GM18909 (cell line): ENCODE data around the gene PLET1.
"Not testable (repeated sequence)": the region's sequence is repeated elsewhere in the genome, so short reads cannot be mapped to it uniquely, and the experiment has no call there.

Experiments used
- ATAC-seq: cut with Tn5 transposase; IDR thresholded peaks from one replicate; pipeline ENCODE4 v1.9.1; 2021; ENCODE audit warnings: mild to moderate bottlenecking; ENCODE audit not compliant: unreplicated experiment, poor library complexity

PLET1 gene

GRCh38 chr11:112216561-112217105 is 44.0 kb downstream of the PLET1 start:
- ATAC-seq = no peak

GRCh38 chr11:112215621-112216020 is 45.0 kb downstream of the PLET1 start:
- ATAC-seq = no peak

DNA sequence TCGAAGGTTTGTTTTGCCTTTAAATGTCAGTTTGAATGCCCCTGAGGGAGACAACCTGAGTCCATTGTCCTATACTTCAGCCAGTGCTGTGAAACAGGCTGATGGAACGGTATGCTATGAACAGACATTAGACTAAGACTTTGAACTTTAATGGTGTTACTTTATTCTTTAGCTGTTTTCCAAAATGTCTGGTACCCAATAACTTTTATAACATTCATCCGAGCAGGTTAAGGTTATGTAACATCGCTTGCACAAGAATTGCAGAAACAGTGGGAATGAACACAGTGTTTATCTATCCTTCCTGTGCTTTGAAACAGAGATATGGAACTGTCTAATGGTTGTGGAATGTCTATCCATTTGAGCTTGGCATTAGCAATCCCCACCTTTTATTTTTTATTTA is 46.9 kb downstream of the PLET1 start:
- ATAC-seq = no peak

GRCh38 chr11:112212710-112213109 is 48.0 kb downstream of the PLET1 start:
- no peak for ATAC-seq

DNA sequence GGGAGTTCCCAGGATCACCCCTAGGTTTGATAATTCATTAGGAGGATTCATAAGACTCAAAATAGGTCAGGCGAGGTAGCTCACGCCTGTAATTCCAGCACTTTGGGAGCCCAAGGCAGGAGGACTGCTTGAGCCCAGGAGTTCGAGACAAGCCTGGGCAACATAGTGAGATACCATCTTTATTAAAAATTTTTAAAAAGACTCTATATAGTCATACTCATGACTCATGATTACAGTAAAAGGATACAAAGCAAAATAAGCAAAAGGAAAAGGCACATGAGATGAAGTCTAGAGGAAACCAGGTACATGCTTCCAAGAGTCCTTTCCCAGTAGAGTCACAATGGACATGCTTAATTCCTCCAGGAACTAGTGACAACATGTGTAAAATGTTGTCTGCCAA is 48.4 kb downstream of the PLET1 start:
- ATAC-seq = no peak

DNA sequence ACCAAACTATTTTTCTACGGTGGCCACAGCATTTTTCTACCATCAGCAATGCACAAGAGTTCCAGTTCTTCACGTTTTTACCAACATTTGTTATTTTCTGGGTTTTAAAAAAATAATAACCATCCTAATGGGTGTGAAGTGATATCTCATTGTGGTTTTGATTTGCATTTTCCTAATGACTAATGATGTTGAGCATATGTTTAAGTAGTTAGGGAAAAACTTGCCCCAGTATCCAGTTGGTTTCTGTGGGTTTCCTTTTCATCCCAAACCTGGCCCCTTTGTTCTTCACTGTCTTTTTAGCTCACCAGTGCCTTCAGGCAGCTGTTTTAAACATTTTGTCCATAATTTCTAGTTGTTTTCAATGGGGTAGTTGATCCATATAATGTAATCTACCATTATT is 49.1 kb downstream of the PLET1 start:
- no peak for ATAC-seq

GRCh38 chr11:112210890-112211289 is 49.8 kb downstream of the PLET1 start:
- no peak for ATAC-seq

DNA sequence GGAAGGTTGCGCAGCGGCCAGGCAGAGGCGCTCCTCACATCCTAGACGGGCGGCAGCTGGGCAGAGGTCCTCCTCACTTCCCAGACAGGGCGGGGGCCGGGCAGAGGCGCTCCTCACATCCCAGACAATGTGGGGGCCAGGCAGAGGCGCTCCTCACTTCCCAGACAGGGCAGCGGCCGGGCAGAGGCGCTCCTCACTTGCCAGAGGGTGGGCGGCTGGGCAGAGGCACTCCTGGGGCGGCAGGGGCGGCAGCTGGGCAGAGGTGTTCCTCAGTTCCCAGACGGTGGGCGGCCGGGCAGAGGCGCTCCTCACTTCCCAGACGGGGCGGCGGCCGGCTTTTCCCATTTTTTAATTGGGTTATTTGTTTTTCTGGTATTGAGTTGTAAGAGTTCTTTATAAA is 54.6 kb downstream of the PLET1 start:
- ATAC-seq = no peak

- ATAC-seq = no peak
These were observed 60.4 kb downstream of the PLET1 start for GRCh38 chr11:112200252-112200651.

DNA sequence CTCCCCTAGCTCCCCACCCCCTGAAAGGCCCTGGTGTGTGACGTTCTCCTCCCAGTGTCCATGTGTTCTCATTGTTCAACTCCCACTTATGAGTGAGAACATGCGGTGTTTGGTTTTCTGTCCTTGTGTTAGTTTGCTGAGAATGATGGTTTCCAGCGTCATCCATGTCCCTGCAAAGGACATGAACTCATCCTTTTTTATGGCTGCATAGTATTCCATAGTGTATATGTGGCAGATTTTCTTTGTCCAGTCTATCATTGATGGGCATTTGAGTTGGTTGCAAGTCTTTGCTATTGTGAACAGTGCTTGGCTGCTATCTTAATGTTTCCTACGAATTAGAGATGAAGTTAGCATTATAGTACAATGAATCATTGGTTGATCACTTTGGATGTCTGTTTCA is 61.6 kb downstream of the PLET1 start:
- not testable (repeated sequence) for ATAC-seq
